ENCODE measurements around the gene SCN5A.

DNA sequence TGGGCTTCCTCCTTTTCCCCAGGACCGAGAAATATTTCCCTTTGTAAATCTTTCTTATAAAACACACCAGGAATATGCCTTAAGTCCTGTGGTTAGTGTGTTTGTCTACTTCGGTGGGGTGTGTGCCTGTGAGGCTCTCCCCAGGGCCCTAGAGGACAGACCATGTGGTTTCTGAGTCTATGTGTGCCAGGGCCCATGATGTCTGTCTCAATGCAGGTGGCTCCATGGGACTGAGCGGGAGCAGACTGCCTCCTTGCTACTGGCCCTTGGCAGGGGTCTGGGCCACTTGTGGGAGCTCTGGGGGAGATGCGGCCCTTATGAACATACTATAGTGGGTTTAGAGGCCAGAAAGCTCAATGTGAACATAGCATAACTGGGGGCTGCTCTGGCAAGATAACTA, 37.6 kb downstream of the SCN5A start:
- TF ChIP-seq, protein P1, sequence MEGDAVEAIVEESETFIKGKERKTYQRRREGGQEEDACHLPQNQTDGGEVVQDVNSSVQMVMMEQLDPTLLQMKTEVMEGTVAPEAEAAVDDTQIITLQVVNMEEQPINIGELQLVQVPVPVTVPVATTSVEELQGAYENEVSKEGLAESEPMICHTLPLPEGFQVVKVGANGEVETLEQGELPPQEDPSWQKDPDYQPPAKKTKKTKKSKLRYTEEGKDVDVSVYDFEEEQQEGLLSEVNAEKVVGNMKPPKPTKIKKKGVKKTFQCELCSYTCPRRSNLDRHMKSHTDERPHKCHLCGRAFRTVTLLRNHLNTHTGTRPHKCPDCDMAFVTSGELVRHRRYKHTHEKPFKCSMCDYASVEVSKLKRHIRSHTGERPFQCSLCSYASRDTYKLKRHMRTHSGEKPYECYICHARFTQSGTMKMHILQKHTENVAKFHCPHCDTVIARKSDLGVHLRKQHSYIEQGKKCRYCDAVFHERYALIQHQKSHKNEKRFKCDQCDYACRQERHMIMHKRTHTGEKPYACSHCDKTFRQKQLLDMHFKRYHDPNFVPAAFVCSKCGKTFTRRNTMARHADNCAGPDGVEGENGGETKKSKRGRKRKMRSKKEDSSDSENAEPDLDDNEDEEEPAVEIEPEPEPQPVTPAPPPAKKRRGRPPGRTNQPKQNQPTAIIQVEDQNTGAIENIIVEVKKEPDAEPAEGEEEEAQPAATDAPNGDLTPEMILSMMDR (IDR thresholded peaks at IDR 0.05): no peak
- TF ChIP-seq EZH2 (IDR thresholded peaks at IDR 0.05): no peak
- no peak for TF ChIP-seq EZH2phosphoT487 (IDR thresholded peaks at IDR 0.05)
